Neural progenitor cell (in vitro differentiated cells): ENCODE data around the gene SWAP70.

Source experiments
- CTCF ChIP-seq: fragments of 200-600 bp; sonication (generic); IDR thresholded peaks from 2 replicates; pipeline ENCODE4 v1.5.1; 2017; ENCODE audit warnings: antibody characterized with exemption, mild to moderate bottlenecking
- EZH2 ChIP-seq: fragments of 200-600 bp; sonication (generic); IDR thresholded peaks from 2 replicates; pipeline ENCODE4 v1.6.1; 2017; ENCODE audit warnings: antibody characterized with exemption, mild to moderate bottlenecking, moderate library complexity
- EZH2phosphoT487 ChIP-seq: fragments of 200-600 bp; sonication (generic); IDR thresholded peaks from 2 replicates; pipeline ENCODE4 v1.6.1; 2017; ENCODE audit warnings: antibody characterized with exemption

DNA sequence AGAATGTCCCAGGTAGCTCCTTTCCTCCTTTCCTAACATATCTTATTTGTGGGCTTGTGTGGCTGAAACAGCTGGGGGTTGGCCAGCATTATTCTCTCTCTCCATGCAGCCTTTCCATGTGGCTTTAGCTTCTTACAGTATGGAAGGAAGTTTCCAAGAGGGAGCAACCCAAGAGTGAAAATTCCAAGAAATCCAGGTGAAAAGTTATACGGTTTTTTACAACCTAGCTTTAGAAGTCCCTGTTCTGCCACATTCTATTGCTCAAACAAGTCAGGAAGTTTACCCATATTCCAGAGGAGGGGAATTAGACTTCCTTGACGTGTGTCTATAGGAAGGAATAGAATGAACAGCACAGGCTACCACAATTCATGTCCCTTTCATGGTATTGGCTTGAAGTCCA, 10.0 kb upstream of the SWAP70 start:
- TF ChIP-seq CTCF = no peak
- no peak for TF ChIP-seq EZH2
- TF ChIP-seq EZH2phosphoT487 = no peak
